ENCODE measurements around the gene PES1.

- no peak for TF ChIP-seq ZNF274 (IDR thresholded peaks at IDR 0.05; ENCODE audit: low read depth, low read length)
- TF ChIP-seq YY1 (IDR thresholded peaks at IDR 0.05; ENCODE audit: insufficient read depth, insufficient read length): no peak
Measured at GRCh38 chr22:30557243-30557642, 34.5 kb downstream of the PES1 start.

Measured in NT2/D1 (cell line).